Suprapubic skin (tissue), 3 donors: ENCODE measurements around the gene KNDC1.

Experiments used
- CTCF ChIP-seq, 2 donors: fragments of 200-600 bp in 1 of 2; fragments of 450-650 bp in 1 of 2; sonication (generic) in 1 of 2; IDR thresholded peaks; one replicate each; pipeline ENCODE4 v1.5.1; 2016 to 2019; ENCODE audit warnings: antibody characterized with exemption in 2 of 2, mild to moderate bottlenecking in 1 of 2, moderate library complexity in 1 of 2
- POLR2A ChIP-seq, 2 donors: fragments of 450-650 bp; IDR thresholded peaks; one replicate each; pipeline ENCODE4 v1.6.1; 2017; ENCODE audit warnings: antibody characterized with exemption in 2 of 2, mild to moderate bottlenecking in 2 of 2, moderate library complexity in 2 of 2

GRCh38 chr10:133167693-133168616, 7.9 kb downstream of the KNDC1 start:
- no peak for TF ChIP-seq CTCF (IDR thresholded peaks at IDR 0.05)
- TF ChIP-seq POLR2A (IDR thresholded peaks at IDR 0.05): no peak
